IMR-90 (cell line): ENCODE data around the gene TMC3. TPM values are rescaled to one million over a fixed set of nuclear protein-coding genes. Genes with fewer than 3 reads are reported as not detected.

Experiments used
- ATAC-seq: fragments of 200-7000 bp; cut with Tn5 transposase; 2 replicates; pipeline ENCODE4 v1.9.1; 2020; ENCODE audit warnings: low read depth, mild to moderate bottlenecking, moderate library complexity
- BruUV-seq: library from RNA; stranded (reverse); fragments of 400-500 nt; replicated peaks from 2 replicates; lab custom pipeline; 2021; lab: Mats Ljungman, UMichigan
- CTCF ChIA-PET: fragments of 300-600 bp; formaldehyde crosslinking; extraction: SDS; loops from one replicate; lab custom pipeline; 2021; ENCODE audit warnings: antibody characterized with exemption; lab: Yijun Ruan, JAX
- POLR2A ChIA-PET: fragments of 300-600 bp; sonication (Branson Sonifier 250); formaldehyde crosslinking; loops from one replicate; lab custom pipeline; 2022; ENCODE audit warnings: antibody characterized with exemption; ENCODE audit not compliant: unreplicated experiment; lab: Charles Lee
- DNase-seq: peaks from one replicate; pipeline ENCODE4 v3.0.0; 2013
- H2AFZ ChIP-seq: replicated peaks from 2 replicates; pipeline ENCODE3; 2013; ENCODE audit warnings: low read length, mild to moderate bottlenecking; ENCODE audit not compliant: poor library complexity
- H2AK5ac ChIP-seq: 2 replicates; pipeline ENCODE4 v1.6.1; 2013; ENCODE audit warnings: low read depth, low read length, inconsistent platforms
- H2AK9ac ChIP-seq: replicated peaks from 2 replicates; pipeline ENCODE3; 2013; ENCODE audit warnings: mild to moderate bottlenecking, low read depth, low read length, moderate library complexity; ENCODE audit not compliant: poor library complexity
- H2BK120ac ChIP-seq: 2 replicates; pipeline ENCODE4 v1.6.1; 2013; ENCODE audit warnings: low read depth, low read length, inconsistent platforms
- H2BK15ac ChIP-seq: 3 replicates; pipeline ENCODE4 v1.6.1; 2013; ENCODE audit warnings: low read depth, low read length, inconsistent platforms
- H2BK20ac ChIP-seq: 2 replicates; pipeline ENCODE4 v1.6.1; 2013; ENCODE audit warnings: low read depth, mild to moderate bottlenecking, inconsistent platforms, low read length, moderate library complexity
- H2BK5ac ChIP-seq: 2 replicates; pipeline ENCODE4 v1.6.1; 2013; ENCODE audit warnings: mild to moderate bottlenecking, low read depth, low read length, inconsistent platforms; ENCODE audit not compliant: poor library complexity, severe bottlenecking
- H3K14ac ChIP-seq: replicated peaks from 2 replicates; pipeline ENCODE4 v1.6.1; 2013; ENCODE audit warnings: low read depth, low read length, inconsistent platforms
- H3K18ac ChIP-seq: 2 replicates; pipeline ENCODE4 v1.6.1; 2013; ENCODE audit warnings: low read depth, low read length, control low read depth
- H3K23ac ChIP-seq: 2 replicates; pipeline ENCODE4 v1.6.1; 2013; ENCODE audit warnings: low read depth, low read length, inconsistent platforms
- H3K27ac ChIP-seq: 2 replicates; pipeline ENCODE4 v1.5.1; 2013; ENCODE audit warnings: mild to moderate bottlenecking, control low read depth, low read length; ENCODE audit not compliant: insufficient read depth
- H3K27me3 ChIP-seq: 2 replicates; pipeline ENCODE4 v1.6.1; 2013; ENCODE audit warnings: low read length; ENCODE audit not compliant: control insufficient read depth, insufficient read depth
- H3K36me3 ChIP-seq: 2 replicates; pipeline ENCODE4 v1.6.1; 2013; ENCODE audit warnings: low read length, mixed read lengths; ENCODE audit not compliant: control insufficient read depth, insufficient read depth
- H3K4ac ChIP-seq: 2 replicates; pipeline ENCODE4 v1.6.1; 2013; ENCODE audit warnings: low read depth, low read length, inconsistent platforms
- H3K4me1 ChIP-seq: 2 replicates; pipeline ENCODE4 v1.6.1; 2013; ENCODE audit warnings: low read length, mixed read lengths; ENCODE audit not compliant: control insufficient read depth, insufficient read depth
- H3K4me2 ChIP-seq: 2 replicates; pipeline ENCODE4 v1.6.1; 2013; ENCODE audit warnings: low read depth, mild to moderate bottlenecking, control low read depth, low read length, moderate library complexity
- H3K4me3 ChIP-seq: 2 replicates; pipeline ENCODE4 v1.5.1; 2013; ENCODE audit warnings: low read depth, mild to moderate bottlenecking, control low read depth, low read length, moderate library complexity; ENCODE audit not compliant: insufficient read depth
- H3K56ac ChIP-seq: 2 replicates; pipeline ENCODE4 v1.6.1; 2013; ENCODE audit warnings: low read length, inconsistent platforms; ENCODE audit not compliant: insufficient read depth; ENCODE audit errors: extremely low read depth
- H3K79me1 ChIP-seq, 2 experiments: 2 replicates each; pipeline ENCODE4 v1.6.1; 2013; ENCODE audit warnings: low read length in 2 of 2, inconsistent platforms in 1 of 2, low read depth in 1 of 2
- H3K9ac ChIP-seq: 2 replicates; pipeline ENCODE4 v1.6.1; 2013; ENCODE audit warnings: low read depth, low read length, control low read depth
- H3K9me1 ChIP-seq: 2 replicates; pipeline ENCODE4 v1.6.1; 2013; ENCODE audit warnings: low read length, inconsistent platforms; ENCODE audit not compliant: insufficient read depth
- H3K9me3 ChIP-seq: 2 replicates; pipeline ENCODE4 v1.6.1; 2013; ENCODE audit warnings: low read length; ENCODE audit not compliant: control insufficient read depth, insufficient read depth
- H4K20me1 ChIP-seq: 2 replicates; pipeline ENCODE4 v1.6.1; 2013; ENCODE audit warnings: low read length, inconsistent platforms; ENCODE audit not compliant: insufficient read depth
- H4K5ac ChIP-seq: 2 replicates; pipeline ENCODE4 v1.6.1; 2013; ENCODE audit warnings: mild to moderate bottlenecking, low read depth, low read length, control low read depth
- H4K8ac ChIP-seq, 2 experiments: 2 replicates each; pipeline ENCODE4 v1.6.1; 2013; ENCODE audit warnings: low read depth in 2 of 2, low read length in 2 of 2, control low read depth in 1 of 2, inconsistent platforms in 1 of 2
- H4K91ac ChIP-seq: 2 replicates; pipeline ENCODE4 v1.6.1; 2013; ENCODE audit warnings: low read depth, low read length, inconsistent platforms; ENCODE audit not compliant: insufficient read depth
- CEBPB ChIP-seq: IDR thresholded peaks from 2 replicates; pipeline ENCODE4 v1.6.1; 2012; ENCODE audit warnings: low read depth, low read length, improper control_type of control experiment
- CHD1 ChIP-seq: IDR thresholded peaks from 2 replicates; pipeline ENCODE4 v1.6.1; 2012; ENCODE audit warnings: low read depth, low read length, improper control_type of control experiment
- ELK1 ChIP-seq: fragments of 150-350 bp; IDR thresholded peaks from 2 replicates; pipeline ENCODE4 v1.6.1; 2016; ENCODE audit warnings: low read depth, mild to moderate bottlenecking, low read length, moderate library complexity, borderline replicate concordance
- FOS ChIP-seq: fragments of 150-350 bp; IDR thresholded peaks from 2 replicates; pipeline ENCODE4 v1.6.1; 2016; ENCODE audit warnings: low read depth, low read length
- MAZ ChIP-seq: IDR thresholded peaks from 2 replicates; pipeline ENCODE4 v1.6.1; 2012; ENCODE audit warnings: low read depth, mild to moderate bottlenecking, low read length, improper control_type of control experiment, moderate library complexity, borderline replicate concordance
- RAD21 ChIP-seq: IDR thresholded peaks from 2 replicates; pipeline ENCODE4 v1.6.1; 2012; ENCODE audit warnings: low read length, improper control_type of control experiment
- RCOR1 ChIP-seq: IDR thresholded peaks from 2 replicates; pipeline ENCODE4 v1.6.1; 2012; ENCODE audit warnings: mild to moderate bottlenecking, low read length, improper control_type of control experiment; ENCODE audit not compliant: insufficient replicate concordance
- RFX5 ChIP-seq: IDR thresholded peaks from 2 replicates; pipeline ENCODE4 v1.8.0; 2012; ENCODE audit warnings: low read depth, mild to moderate bottlenecking, low read length, moderate library complexity
- SMC3 ChIP-seq: fragments of 150-350 bp; IDR thresholded peaks from 2 replicates; pipeline ENCODE4 v1.6.1; 2016; ENCODE audit warnings: low read depth, mild to moderate bottlenecking, antibody characterized with exemption, low read length, moderate library complexity
- USF2 ChIP-seq: fragments of 150-350 bp; IDR thresholded peaks from 2 replicates; pipeline ENCODE4 v1.6.1; 2017; ENCODE audit warnings: mild to moderate bottlenecking, antibody characterized with exemption, low read length, low read depth
- WGBS, 2 experiments: methylation state at CpG; one replicate each; pipeline versions ENCODE4 v1.1.5 to v1.1.7; 2013; ENCODE audit warnings: missing lambda C conversion rate in 2 of 2; ENCODE audit not compliant: insufficient read length in 1 of 2; ENCODE audit errors: extremely low coverage in 2 of 2; 5-methylcytosine and 5-hydroxymethylcytosine counted together
- dilution Hi-C: fragments of 300-500 bp; cut with HindIII; formaldehyde crosslinking; loops from one replicate; pipeline ENCODE4 v1.14.3; 2018; ENCODE audit warnings: low sequenced_read_pairs; ENCODE audit not compliant: unreplicated experiment
- in situ Hi-C: fragments of 300-500 bp; cut with MboI; formaldehyde crosslinking; loops from 3 replicates; pipeline ENCODE4 v1.14.3; 2019; ENCODE audit warnings: low sequenced_read_pairs, inconsistent platforms, mixed read lengths
- intact Hi-C: fragments of 100-400 bp; cut with micrococcal nuclease; formaldehyde crosslinking; loops from 2 replicates; pipeline ENCODE4 v1.10.0; 2022
- polyA plus RNA-seq, 3 experiments: library from polyadenylated mRNA; depleted of rRNA; stranded (reverse); fragments of >200 nt; gene quantifications; 2 replicates each; pipeline ENCODE4 v1.2.3, GENCODE V29; 2012; ENCODE audit warnings: low replicate concordance in 1 of 3
- total RNA-seq: library from RNA; depleted of rRNA; stranded (reverse); fragments of >200 nt; gene quantifications from 2 replicates; pipeline ENCODE4 v1.2.3, GENCODE V29; 2012

The TMC3 gene
- total and polyA plus RNA-seq, 2 of the 4 experiments (the other 2 are of a cell fraction): not detected

- DNase-seq (no peak), ATAC-seq (no peak)
- no TSS peak for BruUV-seq
- Histone ChIP-seq H3K79me1 (no peaks in the 10 kb centered on the region), H3K36me3 (no peaks in the 10 kb centered on the region), H3K9me3 (no peaks in the 10 kb centered on the region), H4K20me1 (no peaks in the 10 kb centered on the region), H3K4me3 (no peak overlapping the region), H3K18ac (no peak overlapping the region), H2BK15ac (no peak overlapping the region), H2BK5ac (no peak overlapping the region), H3K9me1 (no peaks in the 10 kb centered on the region), H4K8ac (no peak overlapping the region), H2BK120ac (no peak overlapping the region), H3K4me2 (no peak overlapping the region), H3K4ac (no peak overlapping the region), H3K27ac (no peak overlapping the region), H3K4me1 (no peaks in the 10 kb centered on the region), H2AFZ (peak overlapping the region; percentile 15), H4K91ac (no peak overlapping the region), H3K14ac (no peak overlapping the region), H3K23ac (no peak overlapping the region), H4K5ac (no peak overlapping the region), H3K27me3 (no peaks in the 10 kb centered on the region; the same call in none of the 2 replicates), H2AK5ac (no peak overlapping the region), H3K9ac (no peak overlapping the region), H2AK9ac (no peak overlapping the region), H3K56ac (no peak overlapping the region), H2BK20ac (no peak overlapping the region)
- in situ Hi-C loops (loop anchor here (10.0 kb wide), 1 partner anchor 46 kb away; no protein-coding TSS in a partner anchor), intact Hi-C loops (no loop called here), dilution Hi-C loops (no loop called here)
- WGBS, 2 experiments: no CpG with 5 or more reads among the region's 3 CpGs
- ChIA-PET CTCF (no interaction called here), POLR2A (no interaction called here)
- TF ChIP-seq CEBPB (no peak), SMC3 (no peak), RAD21 (no peak), RCOR1 (no peak), RFX5 (no peak), FOS (no peak), CHD1 (no peak), ELK1 (no peak), USF2 (no peak), MAZ (no peak)
These were observed 24.7 kb downstream of the TMC3 start for GRCh38 chr15:81349271-81349670.
